NCI-H1092 (cell line): ENCODE data around the gene PPFIA4.
A peak's percentile ranks its signal among the peaks of the same experiment; 100 is the strongest.
"Not testable (repeated sequence)": the region's sequence is repeated elsewhere in the genome, so short reads cannot be mapped to it uniquely, and the experiment has no call there.

ENCODE experiments used
- DNase-seq: peaks from one replicate; lab custom pipeline; 2025; lab: John Stamatoyannopoulos, UW

Gene PPFIA4

DNA sequence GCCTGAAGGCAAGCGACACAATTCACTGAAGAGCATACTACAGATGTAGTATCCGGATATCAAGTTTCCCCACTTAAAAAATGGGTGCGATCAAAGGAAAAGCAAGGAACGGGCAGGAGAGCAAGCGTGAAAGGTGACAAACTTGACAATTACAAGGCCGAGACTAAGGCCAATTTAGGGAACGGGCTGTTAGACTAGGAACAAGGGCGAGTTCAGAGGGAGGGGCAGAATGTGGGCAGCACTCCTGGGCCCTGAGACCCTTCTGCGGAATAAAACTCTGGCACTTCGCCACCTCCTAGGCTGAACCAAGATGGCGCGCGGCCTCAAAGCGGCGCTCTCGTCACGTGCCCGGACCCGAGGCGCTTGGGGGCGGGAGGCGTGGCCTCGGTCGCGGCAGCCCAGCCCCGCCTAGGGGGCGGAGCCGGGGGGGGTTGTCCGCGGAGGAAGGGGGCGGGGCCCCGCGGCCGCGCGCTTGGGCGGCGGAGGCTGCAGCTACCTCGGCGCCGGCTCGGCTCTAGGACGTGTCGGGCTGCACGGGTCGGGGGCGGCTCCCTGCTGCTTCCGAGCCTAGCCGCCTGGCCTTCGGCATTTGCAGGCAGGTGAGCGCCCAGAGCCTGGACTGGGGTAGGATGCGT, at the start of gene PPFIA4:
Gene PPFIA4 (plus strand): TSS at position 461 of the 635 bp plus-strand sequence. CDS start 12,518 bp downstream, outside the sequence.
- DNase-seq, result peak; percentile 96

GRCh38 chr1:202976633-202977032, 49.7 kb upstream of the PPFIA4 start:
- DNase-seq, result no peak

GRCh38 chr1:202979459-202979858, 46.8 kb upstream of the PPFIA4 start:
- no peak for DNase-seq

DNA sequence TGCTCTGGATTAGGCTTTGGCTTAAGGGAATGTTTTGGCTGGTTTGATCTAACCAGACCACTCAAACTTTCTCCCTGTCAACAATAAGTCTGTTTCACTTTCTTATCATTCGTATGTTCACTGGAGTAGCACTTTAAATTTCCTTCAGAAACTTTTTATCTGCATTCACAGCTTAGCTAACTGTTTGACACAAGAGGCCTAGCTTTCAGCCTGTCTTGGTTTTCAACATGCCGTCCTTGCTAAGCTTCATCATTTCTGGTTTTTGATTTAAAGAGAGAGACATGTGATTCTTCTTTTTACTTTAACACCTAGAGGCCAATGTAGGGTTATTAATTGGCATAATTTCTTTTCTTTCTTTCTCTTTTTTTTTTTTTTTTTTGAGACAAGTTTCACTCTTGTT, 44.4 kb upstream of the PPFIA4 start:
- DNase-seq, result no peak

DNA sequence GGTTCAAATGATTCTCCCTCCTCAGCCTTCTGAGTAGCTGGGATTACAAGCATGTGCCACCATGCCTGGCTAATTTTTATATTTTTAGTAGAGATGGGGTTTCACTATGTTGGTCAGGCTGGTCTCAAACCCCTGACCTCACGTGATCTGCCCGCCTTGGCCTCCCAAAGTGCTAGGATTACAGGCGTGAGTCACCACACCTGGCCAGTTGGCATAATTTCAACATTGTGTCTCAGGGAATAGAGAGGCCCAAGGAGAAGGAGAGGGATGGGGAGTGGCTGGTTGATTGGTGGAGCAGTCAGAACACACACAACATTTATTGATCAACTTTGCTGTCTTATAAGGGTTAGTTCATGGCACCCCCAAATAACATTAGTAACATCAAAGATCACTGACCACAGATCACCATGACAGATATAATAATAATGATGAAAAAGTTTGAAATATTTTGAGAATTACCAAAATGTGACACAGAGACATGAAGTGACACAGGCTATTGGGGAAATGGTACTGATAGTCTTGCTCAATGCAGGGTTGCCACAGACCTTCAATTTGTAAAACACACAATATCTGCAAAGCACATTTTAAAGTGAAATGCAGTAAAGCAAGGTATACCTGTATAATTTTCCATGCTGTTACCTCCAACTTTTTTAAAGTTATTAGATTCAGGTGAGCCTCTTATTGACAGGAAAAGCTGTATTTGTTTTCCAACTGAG, 43.4 kb upstream of the PPFIA4 start:
- DNase-seq, result no peak

DNA sequence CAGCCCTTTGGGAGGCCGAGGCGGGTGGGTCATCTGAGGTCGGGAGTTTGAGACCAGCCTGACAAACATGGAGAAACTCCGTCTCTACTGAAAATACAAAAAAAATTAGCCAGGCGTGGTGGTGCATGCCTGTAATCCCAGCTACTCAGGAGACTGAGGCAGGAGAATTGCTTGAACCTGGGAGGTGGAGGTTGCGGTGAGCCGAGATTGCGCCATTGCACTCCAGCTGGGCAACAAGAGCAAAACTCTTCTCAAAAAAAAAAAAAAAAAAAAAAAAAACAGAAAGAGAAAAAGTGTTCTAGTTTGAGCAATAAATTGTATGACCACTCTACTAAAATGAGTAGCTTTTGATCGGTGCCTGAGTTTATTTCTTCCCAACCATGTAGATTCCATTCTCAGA, 40.2 kb upstream of the PPFIA4 start:
- not testable (repeated sequence) for DNase-seq

- DNase-seq, result no peak
These were observed 39.0 kb upstream of the PPFIA4 start for GRCh38 chr1:202987255-202987654.

GRCh38 chr1:202987922-202988583, 38.2 kb upstream of the PPFIA4 start:
- DNase-seq, result no peak

GRCh38 chr1:202989879-202990278, 36.4 kb upstream of the PPFIA4 start:
- DNase-seq, result no peak

DNA sequence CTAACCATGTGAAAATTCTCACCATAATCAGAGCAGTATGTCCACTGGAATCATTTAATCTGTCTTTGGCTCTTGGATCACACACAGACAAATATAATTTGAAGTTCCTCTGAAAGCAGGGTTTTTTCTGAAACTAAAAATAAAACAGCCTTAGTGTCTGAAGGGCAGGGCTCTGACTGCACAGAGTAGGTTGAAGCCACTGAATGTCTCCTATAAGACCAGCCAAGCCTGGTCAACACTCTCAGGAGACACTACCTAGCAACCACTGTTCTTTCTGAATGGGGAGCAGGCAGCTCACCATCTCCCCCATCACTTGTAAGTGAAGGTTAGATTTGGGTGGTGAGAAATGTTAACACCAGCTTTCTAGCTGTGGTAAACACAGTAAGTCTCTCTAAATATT, 35.2 kb upstream of the PPFIA4 start:
- DNase-seq, result no peak

DNA sequence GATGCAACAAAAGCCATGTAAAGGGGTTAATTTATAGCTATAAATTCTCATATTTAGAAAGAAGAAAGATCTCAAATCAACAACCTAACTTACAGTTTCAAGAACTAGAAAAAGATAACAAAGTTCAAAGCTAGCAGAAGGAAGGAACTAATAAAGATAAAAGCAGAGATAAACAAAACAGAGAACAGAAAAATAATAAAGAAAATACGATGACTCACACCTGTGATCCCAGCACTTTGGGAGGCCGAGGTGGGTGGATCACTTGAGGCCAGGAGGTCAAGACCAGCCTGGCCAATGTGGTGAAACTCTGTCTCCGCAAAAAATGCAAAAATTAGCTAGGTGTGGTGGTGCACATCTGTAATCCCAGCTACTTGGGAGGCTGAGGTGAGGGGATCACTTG, 31.5 kb upstream of the PPFIA4 start:
- DNase-seq, result no peak

- DNase-seq, result peak; percentile 63
These were observed 27.2 kb upstream of the PPFIA4 start for GRCh38 chr1:202998836-202999750.

GRCh38 chr1:203000217-203000944, 25.9 kb upstream of the PPFIA4 start:
- DNase-seq, result no peak

- no peak for DNase-seq
These were observed 24.3 kb upstream of the PPFIA4 start for GRCh38 chr1:203001986-203002385.

DNA sequence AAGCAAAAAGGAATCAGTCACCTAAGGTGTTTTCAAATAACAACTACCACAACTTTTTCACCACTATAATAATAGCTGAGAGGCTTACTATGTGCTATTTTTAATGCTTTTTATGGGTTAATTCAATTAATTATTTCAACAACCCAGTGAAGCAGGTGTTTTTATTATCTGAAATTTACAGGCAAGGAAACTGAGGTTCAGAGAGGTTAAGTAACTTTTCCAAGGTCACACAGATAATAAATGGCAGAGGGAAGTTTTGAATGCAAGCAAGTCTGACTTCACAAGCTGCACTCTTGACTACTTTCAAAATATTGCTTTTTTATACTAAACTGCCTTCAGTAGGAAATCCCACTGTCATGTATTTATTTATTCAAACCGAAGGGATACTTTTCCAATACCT, 23.3 kb upstream of the PPFIA4 start:
- no peak for DNase-seq

GRCh38 chr1:203005395-203006142, 20.7 kb upstream of the PPFIA4 start:
- not testable (repeated sequence) for DNase-seq

DNA sequence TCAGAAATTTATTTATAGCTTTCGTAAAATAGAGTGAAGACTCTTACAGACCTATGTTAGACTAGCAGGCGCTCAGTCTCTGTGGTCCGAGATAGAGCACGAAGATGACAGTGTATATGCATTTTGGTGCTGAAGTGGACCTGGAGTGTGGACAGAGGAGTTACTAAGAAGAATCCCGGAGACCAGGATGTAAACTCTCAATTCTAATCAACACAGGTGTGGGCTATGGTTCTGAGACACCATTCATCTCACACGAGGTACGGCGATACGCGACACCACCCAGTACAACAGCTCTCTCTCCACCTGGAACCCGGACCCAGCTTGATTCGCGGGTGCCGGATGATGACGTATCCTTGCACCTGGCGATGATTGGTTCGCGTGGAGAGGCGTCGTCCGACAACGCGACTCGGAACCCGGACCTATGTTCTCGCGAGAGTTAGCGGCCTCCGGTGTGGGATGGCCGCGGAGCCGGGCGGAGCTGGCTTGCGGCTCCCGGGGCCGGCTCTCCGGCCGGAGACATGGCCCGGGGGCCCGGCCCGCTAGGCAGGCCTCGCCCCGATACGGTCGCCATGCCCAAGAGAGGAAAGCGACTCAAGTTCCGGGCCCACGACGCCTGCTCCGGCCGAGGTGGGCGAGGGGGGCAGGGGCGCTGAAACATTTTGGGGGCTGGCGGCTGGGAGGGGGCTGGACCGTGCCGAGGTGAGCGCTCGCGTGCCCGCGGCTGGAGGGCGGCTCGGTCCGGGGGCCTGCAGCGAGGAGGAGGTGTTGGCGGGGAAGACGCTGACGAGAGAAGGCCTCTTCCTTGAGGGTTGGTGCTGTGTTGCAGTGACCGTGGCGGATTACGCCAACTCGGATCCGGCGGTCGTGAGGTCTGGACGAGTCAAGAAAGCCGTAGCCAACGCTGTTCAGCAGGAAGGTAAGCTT, 19.1 kb upstream of the PPFIA4 start, which contains the start of gene TMEM183A:
Gene TMEM183A (plus strand): TSS at position 427 of the 924 bp plus-strand sequence. CDS start 92 bp downstream, at position 519.
- peak; percentile 99 for DNase-seq

- DNase-seq, result no peak
These were observed 17.1 kb upstream of the PPFIA4 start for GRCh38 chr1:203009185-203009584.

DNA sequence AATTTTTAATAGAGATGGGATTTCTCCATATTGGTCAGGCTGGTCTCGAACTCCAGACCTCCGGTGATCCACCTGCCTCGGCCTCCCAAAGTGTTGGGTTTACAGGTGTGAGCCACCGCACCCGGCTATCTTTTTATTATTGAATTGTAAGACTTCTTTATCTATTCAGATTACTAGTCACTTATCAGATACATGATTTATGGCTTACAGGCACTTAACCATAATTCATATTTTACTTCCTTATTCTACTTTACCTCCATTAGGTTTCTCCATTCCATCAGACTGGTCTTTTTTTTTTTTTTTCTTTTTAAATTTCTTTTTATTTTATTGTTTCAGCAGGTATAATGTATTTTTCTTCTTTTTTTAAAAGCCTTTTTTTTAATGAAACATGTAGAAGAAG, 14.7 kb upstream of the PPFIA4 start:
- DNase-seq, result no peak
